Activated CD4-positive, alpha-beta T cell treated with anti-CD3 and anti-CD28 coated beads for 4 hours (primary cell): ENCODE results near the gene IQCE.
A peak's percentile ranks its signal among the peaks of the same experiment; 100 is the strongest.
"Not testable (repeated sequence)": the region's sequence is repeated elsewhere in the genome, so short reads cannot be mapped to it uniquely, and the experiment has no call there.

ENCODE experiments used
- DNase-seq, 2 donors: peaks; one replicate each; pipeline ENCODE4 v3.0.0-alpha.2; 2020

IQCE gene

DNA sequence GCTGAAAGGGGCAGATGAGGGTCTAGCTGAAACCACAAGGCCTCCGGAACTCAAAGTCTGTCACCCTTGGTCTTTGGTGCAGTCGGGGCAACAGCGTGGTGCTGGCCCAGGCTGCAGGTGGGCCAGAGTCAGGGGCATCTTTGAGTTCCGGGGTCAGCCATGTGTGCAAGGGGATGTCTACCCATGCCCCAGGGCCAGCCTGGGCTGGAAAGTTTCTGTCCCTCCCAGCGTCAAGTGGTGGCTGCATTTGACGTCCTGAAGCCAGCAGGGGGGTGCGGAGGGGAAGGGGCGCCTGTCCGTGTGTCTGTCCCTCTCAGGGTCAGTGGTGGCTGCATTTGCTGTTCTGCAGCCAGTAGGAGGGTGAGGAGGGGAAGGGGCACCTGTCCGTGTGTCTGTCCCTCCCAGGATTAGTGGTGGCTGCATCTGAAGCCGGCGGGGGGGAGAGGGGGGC, 4.1 kb upstream of the IQCE start:
- DNase-seq: no peak

DNA sequence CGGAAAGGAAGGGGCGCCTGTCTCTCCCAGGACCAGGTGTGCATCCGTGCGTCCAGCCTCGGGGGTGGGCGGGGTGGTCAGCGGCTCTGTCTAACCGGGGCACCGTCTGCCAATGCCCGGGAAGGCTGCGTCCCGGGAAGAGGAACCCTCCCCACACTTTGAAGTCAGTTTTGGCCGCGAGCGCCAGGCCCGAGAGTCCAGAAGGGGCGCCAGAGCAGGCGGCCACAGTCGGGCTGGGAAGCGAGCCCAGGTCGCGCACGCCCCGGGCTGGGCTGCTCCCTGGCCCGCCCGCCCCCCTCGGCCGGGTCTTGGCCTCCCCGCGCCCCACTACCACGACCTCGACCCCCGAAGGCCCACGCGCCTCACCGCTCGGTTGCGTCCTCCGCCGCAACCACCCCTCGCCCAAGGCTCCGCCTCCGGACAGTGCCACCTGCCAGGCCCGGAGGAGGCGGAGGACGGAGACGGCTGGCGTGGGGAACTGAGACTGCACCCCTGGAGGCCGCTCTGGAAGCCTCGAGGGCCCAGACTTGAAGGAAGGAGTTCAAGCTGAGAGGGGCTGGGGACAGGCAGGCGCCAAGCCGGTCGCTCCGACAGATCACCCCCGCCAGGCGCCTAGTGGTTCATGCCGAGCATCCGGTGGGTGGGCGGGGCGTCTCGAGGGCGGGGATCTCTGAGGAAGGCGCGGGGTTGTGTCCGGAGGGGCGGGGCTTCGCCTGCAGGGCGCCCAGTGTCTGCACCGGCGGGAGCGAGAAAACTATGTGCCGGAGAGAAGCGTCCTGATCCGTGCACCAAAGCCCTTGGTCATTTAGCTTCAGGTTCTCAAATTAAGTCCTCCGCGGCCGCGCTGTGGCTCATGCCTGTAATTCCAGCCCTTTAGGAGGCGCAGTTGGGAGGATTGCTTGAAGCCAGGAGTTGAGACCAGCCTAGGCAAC, 3.4 kb upstream of the IQCE start, which contains the start of gene BRAT1:
Gene BRAT1 (minus strand): TSS at position 404 of the 932 bp plus-strand sequence. CDS start 1,093 bp downstream, outside the sequence.
- DNase-seq: peak; percentile 95 to 97

DNA sequence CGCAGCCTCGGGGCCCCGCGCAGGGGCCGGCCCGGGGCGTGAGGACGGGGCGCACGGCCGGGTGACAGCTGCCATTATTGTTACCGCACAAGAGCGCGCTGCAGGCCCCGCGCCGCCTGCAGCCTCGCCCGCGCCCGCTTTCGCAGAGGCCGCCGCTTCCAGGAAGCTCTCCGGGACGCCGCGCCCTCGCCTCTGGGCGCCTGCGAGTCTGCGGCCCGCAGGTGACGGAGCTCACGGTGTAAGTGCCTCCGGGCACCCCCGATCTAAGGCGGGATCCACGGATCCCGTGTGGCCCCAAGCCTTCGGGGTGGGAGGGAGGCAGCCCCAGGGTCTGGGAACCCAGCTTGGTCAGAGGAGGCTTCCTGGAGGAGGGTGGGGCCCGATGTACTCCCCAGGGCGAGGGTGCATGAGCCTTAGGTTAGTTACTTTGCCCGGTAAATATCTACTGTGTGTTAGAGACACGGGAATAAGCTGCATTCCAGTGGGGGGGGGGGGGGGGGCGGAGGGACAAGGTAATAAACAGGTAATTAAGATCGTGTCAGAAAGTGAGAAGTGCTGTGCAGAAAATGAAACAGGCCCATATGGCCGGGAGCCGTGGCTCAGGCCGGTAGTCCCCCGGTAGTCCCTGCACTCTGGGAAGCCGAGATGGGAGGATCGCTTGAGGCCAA, 638 bp downstream of the IQCE start:
- no peak for DNase-seq

DNA sequence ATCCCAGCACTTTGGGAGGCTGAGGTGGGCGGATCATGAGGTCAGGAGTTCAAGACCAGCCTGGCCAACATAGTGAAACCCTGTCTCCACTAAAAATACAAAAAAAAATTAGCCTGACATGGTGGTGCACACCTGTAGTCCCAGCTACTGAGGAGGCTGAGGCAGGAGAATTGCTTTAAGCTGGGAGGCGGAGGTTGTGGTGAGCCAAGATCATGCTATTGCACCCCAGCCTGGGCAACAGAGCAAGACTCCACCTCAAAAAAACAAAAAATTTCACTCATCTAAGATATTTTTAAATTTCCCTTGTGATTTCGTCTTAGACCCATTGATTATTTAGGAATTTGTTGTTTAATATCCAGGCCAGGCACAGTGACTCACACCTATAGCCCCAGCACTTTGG, 5.2 kb downstream of the IQCE start:
- not testable (repeated sequence) for DNase-seq

DNA sequence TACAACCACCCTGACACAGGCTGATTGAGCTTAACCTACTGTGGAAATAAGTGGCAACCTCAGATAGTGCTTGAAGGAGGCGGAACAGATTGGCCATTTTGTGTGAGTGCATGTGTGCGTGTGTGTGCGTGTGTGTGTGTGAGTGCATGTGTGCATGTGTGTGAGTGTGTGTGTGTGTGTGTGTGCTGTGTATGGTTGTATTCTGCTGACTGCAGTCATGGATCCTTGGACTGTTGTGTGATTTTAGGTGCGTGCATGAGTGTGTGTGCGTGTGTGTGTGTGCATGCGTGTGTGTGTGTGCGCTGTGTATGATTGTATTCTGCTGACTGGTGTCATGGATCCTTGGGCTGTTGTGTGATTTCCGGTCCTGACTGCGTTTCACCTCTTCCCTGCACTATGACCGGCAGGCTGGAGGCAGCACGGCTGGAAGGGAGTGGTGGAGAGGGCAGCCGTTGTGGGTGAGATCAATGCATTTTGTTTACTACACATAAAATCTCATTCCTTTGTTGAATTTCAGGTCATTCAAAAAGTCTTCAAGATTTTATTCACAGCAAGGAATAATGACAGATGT, 6.3 kb downstream of the IQCE start:
- DNase-seq: no peak

DNA sequence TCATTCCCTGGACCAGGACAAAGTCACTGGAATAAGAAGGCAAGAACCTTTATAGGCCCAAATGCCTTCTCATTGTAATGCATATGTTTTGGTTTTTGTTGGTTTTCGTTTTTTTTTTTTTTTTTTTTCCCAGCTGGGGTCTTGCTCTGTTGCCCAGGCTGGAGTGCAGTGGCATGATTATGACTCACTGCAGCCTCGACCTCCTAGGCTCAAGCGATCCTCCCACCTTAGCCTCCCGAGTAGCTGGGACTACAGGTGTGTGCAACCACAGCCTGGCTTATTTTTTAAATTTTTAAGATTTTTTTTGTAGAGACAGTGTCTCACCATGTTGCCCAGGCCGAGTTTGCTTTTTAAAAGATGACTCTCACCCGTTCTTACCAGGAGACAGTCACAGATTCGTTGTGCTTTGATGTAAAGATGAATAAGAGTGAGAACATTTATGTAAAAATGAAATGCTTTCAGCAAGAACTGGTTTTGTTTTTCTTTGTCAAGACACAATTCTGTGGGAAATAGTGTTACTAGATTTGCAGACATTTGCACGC, 7.6 kb downstream of the IQCE start:
- DNase-seq: no peak

DNA sequence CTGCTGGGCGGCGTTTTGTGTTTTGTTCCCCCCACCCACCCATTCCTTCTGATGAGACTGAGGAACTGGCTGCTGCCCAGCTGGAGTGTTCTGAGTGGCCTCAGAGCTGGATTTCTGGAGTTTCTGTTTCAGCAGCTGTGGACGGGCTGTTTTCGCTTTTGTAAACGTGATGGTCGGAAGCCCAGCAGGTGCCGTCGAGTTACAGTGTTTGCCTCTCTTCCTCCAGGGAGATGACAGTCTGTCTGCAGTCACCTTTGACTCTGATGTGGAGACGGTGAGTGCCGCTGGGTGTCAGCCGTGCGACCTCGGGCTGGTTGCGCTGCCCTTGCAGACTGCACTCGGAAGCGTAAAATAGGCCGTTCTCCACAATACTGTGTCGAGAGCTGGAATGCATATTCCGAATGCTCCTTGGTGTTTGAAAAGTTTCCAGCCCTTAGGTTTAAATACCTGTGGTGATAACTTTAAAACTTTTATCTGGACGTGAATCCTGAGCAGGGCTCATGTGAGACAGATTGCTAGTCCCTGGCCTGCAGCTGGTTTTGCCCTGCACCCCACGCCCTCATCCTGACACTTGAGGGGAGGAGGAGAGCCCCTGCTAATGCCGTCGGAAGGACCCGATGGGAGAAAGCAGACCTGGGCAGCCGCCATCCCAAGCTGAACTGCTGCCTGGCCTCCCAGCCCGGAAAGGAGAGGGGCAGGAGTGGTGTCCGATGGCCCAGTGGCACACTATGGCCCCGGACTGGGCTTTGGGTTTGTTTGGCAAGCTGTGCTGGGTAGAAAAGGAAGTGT, 8.3 kb downstream of the IQCE start:
- peak in 1 of 2 donors; percentile 24 for DNase-seq

DNA sequence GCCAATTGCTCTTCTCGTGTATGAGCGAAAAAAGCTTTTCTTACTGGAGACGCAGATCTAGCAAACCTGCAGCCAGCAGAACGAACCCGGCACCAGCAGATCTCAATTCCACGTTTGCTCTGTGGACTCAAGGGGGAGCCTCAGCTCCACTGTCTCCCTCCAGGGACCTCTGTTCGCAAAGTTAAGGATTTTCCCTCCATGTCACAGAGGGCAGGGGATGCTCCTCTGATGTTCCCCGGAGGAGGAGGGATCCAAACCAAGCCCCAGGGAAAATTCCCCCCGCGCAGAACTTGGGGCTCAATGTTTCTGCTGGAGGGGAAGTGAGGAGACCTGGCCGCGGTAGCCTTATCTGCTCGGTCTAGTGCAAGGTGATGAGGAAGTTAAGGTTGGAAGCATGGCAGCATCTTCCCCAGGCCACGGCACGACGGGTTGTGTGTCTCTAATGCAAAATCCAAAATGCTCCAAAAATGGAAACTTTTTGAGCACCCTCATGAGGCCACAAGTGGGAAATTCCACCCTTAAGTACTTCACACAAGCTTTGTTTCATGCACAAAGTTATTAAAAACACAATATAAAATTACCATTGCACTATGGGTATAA, 9.0 kb downstream of the IQCE start:
- no peak for DNase-seq

DNA sequence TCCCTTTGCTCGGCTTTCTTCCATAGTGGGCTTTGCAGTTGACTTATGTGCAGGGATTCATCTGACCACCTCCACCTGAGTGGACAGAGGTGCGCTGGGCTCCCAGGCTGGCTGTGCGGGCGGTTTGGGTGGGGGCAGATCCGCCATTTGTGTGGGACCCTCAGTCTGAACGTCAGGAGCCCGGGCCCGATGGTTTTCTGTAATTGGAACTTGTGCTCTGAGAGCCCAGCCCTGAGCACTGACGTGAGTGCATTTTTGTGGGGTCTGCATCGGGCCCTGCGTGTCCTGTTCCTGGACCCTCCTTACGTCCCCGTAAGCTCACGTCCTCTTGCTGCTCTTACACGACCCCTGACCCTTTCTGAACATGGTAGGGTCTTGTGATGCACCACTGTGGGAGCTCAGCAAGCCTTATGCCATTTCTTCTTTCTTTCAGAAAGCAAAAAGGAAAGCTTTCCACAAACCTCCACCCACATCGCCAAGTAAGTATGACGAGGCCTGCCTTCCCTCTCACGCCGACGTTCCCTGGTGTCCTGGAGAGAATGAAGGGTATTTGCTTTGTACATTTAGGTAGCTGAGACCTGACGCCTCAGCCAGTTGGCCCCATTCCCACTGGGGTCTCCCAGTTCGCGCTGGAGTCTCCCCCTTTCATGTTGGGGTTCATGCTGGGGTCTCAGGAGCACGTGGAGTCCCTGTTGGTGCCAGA, 9.9 kb downstream of the IQCE start:
- no peak for DNase-seq

DNA sequence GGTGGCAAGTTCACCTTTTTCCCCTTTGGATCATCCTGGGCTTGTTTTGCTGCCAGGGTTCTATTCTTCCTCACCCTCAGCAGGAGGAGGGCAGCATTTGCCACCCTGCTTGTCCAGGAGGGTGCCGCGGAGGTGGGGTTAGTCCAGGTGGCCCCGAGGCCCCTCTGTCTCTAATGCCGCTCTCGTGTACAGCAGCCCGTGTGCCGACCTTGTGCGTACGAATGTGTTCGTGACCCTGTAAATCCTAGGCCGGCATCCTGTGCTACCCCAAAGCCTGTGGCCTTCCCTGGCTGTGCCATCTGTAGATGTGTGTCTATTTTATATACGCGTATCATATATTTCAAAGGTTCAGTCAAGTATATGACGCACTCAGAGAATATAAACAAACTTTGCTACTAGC, 10.6 kb downstream of the IQCE start:
- no peak for DNase-seq

DNA sequence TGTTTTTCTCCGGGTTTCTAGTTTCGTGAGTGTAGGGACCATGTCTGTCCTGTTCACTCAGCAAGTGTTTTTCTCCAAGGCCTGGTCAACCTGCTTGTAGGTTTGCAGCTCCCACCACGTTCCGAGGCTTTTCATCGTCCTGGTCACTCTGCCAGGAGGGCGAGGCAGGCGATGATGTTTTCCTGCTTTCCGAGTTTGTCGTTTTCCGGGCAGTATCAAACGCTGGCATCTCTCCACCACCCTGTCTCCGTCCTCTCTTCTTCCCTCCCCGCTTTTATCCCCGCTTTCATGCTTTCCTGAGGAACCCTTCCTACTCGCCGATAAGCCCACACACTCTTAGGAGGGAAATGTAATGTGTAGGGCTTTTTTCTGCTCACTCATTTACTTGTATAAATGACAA, 11.2 kb downstream of the IQCE start:
- no peak for DNase-seq

DNA sequence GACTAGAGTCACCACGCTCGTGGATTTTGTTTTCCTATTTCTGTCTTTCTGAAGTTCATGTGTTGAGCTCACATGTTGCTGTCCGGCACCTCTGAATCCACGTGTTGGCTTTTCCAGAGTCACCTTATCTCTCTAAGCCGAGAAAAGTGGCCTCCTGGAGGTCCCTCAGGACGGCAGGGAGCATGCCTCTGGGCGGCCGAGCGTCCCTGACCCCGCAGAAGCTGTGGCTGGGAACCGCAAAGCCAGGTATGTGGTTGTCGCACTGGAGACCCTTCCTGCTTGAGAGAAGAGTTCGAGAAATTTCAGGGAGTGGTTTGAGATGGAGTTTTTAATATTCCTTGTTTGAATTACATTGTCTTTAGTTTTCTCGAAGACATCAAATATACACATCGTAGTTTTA, 12.6 kb downstream of the IQCE start:
- DNase-seq: no peak

DNA sequence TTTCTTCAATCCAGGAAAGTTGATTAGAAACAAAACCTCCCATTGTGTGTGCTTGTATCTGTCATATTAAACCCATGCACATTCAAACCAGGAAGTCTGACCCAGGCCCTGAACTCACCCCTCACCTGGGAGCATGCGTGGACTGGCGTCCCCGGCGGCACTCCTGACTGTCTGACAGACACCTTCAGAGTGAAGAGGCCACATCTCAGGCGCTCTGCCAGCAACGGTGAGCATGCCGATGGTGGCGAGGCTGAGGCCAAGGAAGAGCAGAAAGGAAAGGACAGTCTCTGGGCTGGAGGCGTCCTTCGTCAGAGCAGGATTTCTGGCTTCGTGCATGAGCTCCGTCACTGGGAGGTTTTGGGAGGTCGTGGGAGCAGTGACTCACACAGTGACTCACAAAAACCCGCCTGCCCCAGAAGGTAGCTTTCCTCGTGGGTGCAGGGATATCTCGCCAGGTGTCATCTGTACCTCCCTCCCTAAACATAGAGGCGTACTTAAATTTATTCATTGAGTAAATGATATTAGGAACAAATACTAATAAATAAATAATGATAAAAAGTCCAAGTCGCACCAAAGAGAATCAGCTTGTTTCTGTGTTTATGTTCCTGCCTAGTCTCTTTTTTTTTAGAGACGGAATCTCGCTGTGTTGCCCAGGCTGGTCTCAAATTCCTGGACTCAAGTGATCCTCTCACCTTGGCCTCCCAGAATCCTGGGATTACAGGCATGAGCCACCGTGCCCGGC, 13.5 kb downstream of the IQCE start:
- peak; percentile 22 to 25 for DNase-seq

DNA sequence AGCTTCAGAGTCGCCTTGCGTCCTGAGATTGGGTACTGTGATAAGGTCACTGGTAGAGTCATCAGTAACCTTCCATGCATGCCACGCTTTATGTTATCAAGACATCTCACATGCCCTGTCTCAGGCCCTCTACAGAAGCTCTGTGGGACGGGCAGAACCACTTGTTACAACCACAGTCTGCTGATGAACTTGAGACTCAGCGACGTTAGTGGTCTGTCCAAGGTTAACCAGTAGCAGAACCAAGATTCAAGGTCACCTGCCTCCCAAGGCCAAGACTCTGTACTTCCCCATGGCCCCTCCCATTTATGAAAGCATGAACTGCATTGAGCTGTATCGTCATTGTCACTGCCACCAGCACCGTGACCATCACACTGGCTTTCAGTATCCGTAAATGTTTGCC, 15.0 kb downstream of the IQCE start:
- no peak for DNase-seq

DNA sequence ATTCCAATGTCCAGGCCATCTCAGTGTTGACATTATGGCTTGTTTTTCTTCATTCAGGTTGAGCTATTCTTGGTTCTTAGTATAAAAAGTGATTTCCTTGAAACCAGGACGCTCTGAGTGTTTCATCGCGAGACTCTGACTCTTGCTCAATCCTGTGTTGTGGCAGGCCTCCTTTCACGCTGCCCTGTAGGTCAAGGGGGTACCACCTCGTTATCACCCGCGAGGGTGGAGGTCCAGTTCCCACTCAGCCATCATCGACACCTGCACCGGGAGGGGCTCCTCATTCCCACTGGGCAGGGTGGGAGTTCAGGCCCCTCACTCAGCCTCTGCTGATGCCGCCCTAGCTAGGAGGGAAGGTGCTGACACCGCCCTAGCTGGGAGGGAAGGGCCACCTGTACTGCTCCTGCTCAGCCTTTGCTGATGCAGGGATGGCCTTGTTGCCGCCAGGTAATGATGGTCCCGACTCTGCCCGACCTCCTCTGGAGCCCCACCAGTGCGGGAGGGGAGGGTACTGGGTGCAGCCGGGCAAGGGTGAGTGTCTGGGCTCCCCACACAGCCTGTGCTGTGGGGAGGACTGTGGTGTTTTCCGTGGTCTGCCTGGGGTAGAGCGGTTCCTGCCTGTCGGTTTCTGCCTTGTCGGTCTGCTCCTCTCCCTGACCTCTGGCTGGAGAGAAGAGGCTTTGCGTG, 16.4 kb downstream of the IQCE start:
- DNase-seq: no peak

DNA sequence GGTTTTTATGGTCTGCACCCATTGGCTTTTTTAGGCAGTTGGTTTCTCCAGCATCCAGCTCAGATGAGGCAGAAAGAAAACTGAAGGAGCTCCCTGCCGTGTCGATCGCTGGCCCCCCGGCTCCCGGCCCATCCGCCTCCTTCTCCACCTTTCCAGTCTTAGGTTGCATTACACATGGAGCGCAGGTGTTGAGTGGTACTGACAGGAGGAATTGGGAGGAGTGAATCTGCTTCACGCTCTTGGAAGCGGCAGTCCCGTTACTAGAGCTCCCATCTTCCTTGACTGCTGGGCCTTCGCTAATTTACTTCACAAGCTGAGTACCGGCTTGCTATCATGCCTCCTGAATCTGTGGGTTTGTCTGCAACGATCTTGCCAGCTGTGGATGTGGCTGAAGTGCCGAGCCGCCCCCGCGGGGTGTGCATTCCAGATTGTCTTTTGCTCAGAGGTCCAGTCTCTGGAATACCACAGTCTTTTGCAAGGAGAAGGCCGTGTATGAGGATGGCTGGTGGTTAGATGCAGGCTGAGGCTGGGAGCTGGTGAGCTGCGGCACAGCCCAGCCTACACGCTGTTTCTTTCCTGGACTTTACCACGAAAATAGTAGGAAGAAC, 17.1 kb downstream of the IQCE start:
- no peak for DNase-seq

DNA sequence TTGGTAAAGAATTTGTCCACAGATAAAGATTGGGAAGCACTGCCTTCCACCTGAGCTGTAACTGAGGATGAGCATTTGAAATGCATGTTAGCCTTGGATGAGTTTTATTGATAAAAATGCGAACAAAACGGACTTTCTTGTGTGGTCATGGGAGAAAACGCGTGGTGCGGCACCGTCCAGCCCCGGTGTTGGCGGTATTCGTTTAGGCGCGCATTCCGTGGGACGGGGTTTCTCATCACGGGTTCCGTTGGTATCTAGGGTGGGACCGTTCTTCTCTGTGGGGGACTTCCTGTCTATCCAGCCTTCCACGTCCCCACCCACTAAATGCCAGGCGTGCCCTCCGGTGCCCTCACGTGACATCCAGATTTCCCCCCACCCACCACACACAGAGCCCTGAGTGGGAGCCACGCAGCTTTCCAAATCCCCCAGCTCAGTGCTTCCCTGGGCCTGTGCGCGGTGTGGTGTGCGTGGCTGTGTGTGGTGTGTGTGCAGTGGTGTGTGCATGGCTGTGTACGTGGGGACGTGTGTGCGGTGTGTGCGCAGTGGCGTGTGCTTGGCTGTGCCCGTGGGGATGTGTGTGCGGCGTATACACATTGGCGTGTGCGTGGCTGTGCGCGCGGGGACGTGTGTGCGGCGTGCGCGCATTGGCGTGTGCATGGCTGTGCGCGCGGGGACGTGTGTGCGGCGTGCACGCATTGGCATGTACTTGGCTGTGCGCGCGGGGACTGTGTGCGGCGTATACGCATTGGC, 18.1 kb downstream of the IQCE start:
- no peak for DNase-seq

DNA sequence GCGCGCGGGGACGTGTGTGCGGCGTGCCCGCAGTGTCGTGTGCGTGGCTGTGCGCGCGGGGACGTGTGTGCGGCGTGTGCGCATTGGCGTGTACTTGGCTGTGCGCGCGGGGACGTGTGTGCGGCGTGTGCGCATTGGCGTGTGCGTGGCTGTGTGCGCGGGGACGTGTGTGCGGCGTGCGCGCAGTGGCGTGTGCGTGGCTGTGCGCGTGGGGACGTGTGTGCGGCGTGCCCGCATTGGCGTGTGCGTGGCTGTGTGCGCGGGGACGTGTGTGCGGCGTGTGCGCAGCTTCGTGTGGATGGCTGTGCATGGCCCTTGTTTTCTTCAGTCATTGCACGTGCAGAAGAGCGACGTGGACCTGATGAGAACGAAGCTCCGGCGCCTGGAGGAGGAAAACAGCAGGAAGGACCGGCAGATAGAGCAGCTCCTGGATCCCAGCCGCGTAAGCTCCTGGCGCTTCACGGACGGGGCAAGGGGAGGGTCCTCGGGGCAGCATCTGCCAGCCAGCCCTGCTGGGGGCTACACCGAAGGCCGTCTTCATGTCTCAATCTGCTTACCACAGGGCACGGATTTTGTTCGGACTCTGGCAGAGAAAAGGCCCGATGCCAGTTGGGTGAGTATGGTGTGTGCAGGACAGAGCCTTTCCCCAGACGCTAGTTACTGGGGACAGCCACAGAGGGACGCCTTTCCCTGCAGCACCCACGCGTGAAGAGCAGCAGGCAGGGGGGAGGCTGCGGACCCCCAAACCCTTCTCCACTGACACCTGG, 19.3 kb downstream of the IQCE start:
- no peak for DNase-seq
